Naive thymus-derived CD8-positive, alpha-beta T cell (primary cell): ENCODE data around the gene TRAT1. TPM values are rescaled to one million over a fixed set of nuclear protein-coding genes. Genes with fewer than 3 reads are reported as not detected.

Source experiments
- ATAC-seq, 2 donors: fragments of 150-1000 bp; cut with Tn5 transposase in 1 of 2; sonication (Bioruptor Pico), chemical (Tn5 transposase) in 1 of 2; 1 replicate in 1 of 2; 2 replicates in 1 of 2; pipeline ENCODE4 v1.10.0; 2021; ENCODE audit warnings: mild to moderate bottlenecking in 2 of 2, moderate library complexity in 2 of 2
- POLR2A ChIA-PET: fragments of 350-600 bp; sonication (Branson Sonifier 250); formaldehyde crosslinking; loops from one replicate; lab custom pipeline; 2021; ENCODE audit warnings: antibody characterized with exemption; lab: Charles Lee
- DNase-seq, 10 donors: peaks; one replicate each; pipeline versions ENCODE4 v3.0.0 to v3.0.0-alpha.2; 2020 to 2022
- H3K27ac Mint-ChIP-seq, 10 donors: one replicate each; pipeline ENCODE4 v1.8.0; 2020 to 2022; ENCODE audit warnings: mild to moderate bottlenecking in 10 of 10, mixed read lengths in 10 of 10, moderate library complexity in 4 of 10, inconsistent platforms in 1 of 10
- H3K27me3 Mint-ChIP-seq, 5 donors: one replicate each; pipeline ENCODE4 v1.8.0; 2021 to 2022; ENCODE audit warnings: mixed read lengths in 5 of 5
- H3K36me3 Mint-ChIP-seq, 3 donors: one replicate each; pipeline ENCODE4 v1.8.0; 2020 to 2022; ENCODE audit warnings: mixed read lengths in 3 of 3, mild to moderate bottlenecking in 2 of 3, inconsistent platforms in 1 of 3
- H3K4me1 Mint-ChIP-seq, 4 donors: one replicate each; pipeline ENCODE4 v1.8.0; 2021 to 2022; ENCODE audit warnings: mixed read lengths in 4 of 4
- H3K4me3 Mint-ChIP-seq, 10 donors: one replicate each; pipeline ENCODE4 v1.8.0; 2020 to 2022; ENCODE audit warnings: mild to moderate bottlenecking in 10 of 10, mixed read lengths in 10 of 10, moderate library complexity in 6 of 10, inconsistent platforms in 1 of 10
- H3K9me3 Mint-ChIP-seq, 9 donors: one replicate each; pipeline ENCODE4 v1.8.0; 2020 to 2022; ENCODE audit warnings: mixed read lengths in 9 of 9, mild to moderate bottlenecking in 3 of 9, inconsistent platforms in 1 of 9, moderate library complexity in 1 of 9
- polyA plus RNA-seq, 3 donors: library from polyadenylated mRNA; unstranded; fragments of 300-500 nt; fragmentation: Illumina TruSeq; gene quantifications; one replicate each; pipeline ENCODE4 v1.2.3, GENCODE V29; 2021
- total RNA-seq, 8 experiments: library from RNA in 2 of 8; stranded (reverse) in 2 of 8; gene quantifications; one replicate each; pipeline ENCODE4 v1.2.3 and lab custom pipeline; 2021 to 2026

Gene TRAT1
- total and polyA plus RNA-seq, 5 experiments from 2014 or later = 35.5 to 81.7 (median 55.3) TPM

DNA sequence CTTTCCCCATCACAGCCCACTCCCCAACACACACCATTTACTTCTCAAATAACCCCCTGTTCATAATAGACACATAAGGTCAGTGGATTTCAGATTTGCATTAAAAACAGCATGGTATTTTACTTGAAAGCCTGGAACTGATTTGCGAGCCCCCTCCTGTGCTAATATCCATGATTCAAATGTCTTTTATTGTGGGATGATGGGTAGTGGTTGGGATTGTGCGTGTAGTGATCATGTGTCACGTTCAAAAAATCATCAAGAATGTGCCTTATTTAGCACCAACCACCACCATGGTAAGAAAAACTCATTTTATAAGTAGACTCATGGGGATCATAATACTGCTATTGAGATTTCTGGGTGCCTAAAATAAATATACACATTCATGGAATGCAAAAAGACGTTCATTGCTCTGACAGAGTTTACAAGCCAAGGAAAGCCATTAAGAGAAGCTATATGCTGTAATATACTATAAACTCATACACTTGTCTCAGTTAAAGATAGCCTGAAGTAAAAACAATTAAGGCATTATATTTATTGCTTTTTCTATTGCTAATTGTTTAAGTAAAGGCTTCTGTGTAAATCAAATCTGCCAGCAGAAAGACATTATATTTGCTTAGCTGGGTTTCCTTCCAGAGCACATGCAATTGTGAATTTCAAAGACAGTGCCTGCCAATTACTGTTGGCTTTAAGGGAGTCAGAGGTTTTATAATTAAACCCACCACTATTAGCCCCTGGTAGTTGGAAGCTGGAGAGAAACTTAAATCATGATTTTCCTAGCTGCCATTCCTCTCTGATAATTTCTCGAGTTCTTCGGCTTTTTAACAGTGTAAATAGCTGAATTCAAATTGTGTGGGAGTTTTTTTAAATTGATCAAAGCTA lies 4.0 kb downstream of the TRAT1 start:
- Mint-ChIP-seq H3K9me3 (peaks cover 0 to 4% (median 0%) of the 10 kb centered on the region in 9 donors), H3K36me3 (peaks cover 5 to 12% (median 12%) of the 10 kb centered on the region in 3 donors), H3K27me3 (no peaks in the 10 kb centered on the region), H3K4me3 (peak overlapping the region; percentile 24 to 89 (median 77)), H3K4me1 (peaks cover 14 to 61% (median 57%) of the 10 kb centered on the region in 4 donors), H3K27ac (peak overlapping the region in 8 of 10 donors; percentile 44 to 97 (median 60))
- no peak for ATAC-seq
- POLR2A ChIA-PET = interaction anchor here (1.0 kb wide), 1 partner anchor 8 kb away, joined by 3 read pairs; no protein-coding TSS in a partner anchor
- no peak for DNase-seq

GRCh38 chr3:108830381-108830780 lies 7.8 kb downstream of the TRAT1 start:
- H3K4me1 Mint-ChIP-seq = peaks cover 22 to 89% (median 63%) of the 10 kb centered on the region in 4 donors
- peak overlapping the region in 2 of 10 donors; percentile 5 to 7 for H3K4me3 Mint-ChIP-seq
- peak overlapping the region in 6 of 10 donors; percentile 28 to 93 (median 74) for H3K27ac Mint-ChIP-seq
- POLR2A ChIA-PET = interaction anchor here (1.0 kb wide), 1 partner anchor 9 kb away, joined by 4 read pairs; no protein-coding TSS in a partner anchor
- no peaks in the 10 kb centered on the region for H3K27me3 Mint-ChIP-seq
- peaks cover 0 to 4% (median 0%) of the 10 kb centered on the region in 9 donors for H3K9me3 Mint-ChIP-seq
- no peak for DNase-seq
- no peak for ATAC-seq
- peaks cover 5 to 22% (median 18%) of the 10 kb centered on the region in 3 donors for H3K36me3 Mint-ChIP-seq

GRCh38 chr3:108830991-108831614 lies 8.5 kb downstream of the TRAT1 start:
- POLR2A ChIA-PET = interaction anchor here (0.7 kb wide), 1 partner anchor 10 kb away, joined by 3 read pairs; no protein-coding TSS in a partner anchor
- H3K36me3 Mint-ChIP-seq = peaks cover 5 to 22% (median 18%) of the 10 kb centered on the region in 3 donors

DNA sequence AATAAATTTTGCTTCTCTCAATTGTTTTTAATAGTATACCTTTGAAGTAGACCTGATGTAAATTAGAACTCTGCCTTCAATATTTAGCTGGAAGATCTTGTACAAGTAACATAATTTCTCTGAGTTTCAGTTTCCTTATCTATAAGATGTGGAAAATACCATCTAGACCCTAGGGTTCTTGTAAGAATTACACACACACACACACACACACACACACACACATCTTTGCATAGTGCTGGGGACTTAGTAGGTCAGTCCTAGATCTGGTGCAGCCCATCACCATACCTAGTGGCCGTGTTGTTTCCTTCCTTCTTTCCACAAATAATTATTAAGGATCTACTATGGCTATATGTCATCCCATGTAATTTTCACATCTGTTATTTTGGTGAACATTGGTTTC lies 11.0 kb downstream of the TRAT1 start:
- POLR2A ChIA-PET = interaction anchor here (1.2 to 1.4 kb wide), 2 partner anchors 9 to 244 kb away, joined by 5 to 6 read pairs; partner anchors contain the start of genes CIP2A and DZIP3
- DNase-seq (no peak), ATAC-seq (no peak)
- Mint-ChIP-seq H3K27me3 (no peaks in the 10 kb centered on the region), H3K4me3 (peak overlapping the region in 9 of 10 donors; percentile 31 to 90 (median 80)), H3K4me1 (peaks cover 25 to 88% (median 69%) of the 10 kb centered on the region in 4 donors), H3K9me3 (peaks cover 0 to 3% (median 0%) of the 10 kb centered on the region in 9 donors), H3K36me3 (peaks cover 5 to 24% (median 20%) of the 10 kb centered on the region in 3 donors), H3K27ac (peak overlapping the region in 9 of 10 donors; percentile 82 to 98 (median 93))

More at GRCh38 chr3:108830991-108831614, 8.5 kb downstream of the TRAT1 start:
- Mint-ChIP-seq H3K4me3 (peak overlapping the region in 4 of 10 donors; percentile 13 to 45 (median 29)), H3K27ac (peak overlapping the region in 8 of 10 donors; percentile 11 to 93 (median 72)), H3K4me1 (peaks cover 22 to 89% (median 65%) of the 10 kb centered on the region in 4 donors), H3K27me3 (no peaks in the 10 kb centered on the region), H3K9me3 (peaks cover 0 to 4% (median 0%) of the 10 kb centered on the region in 9 donors)
- ATAC-seq (no peak), DNase-seq (no peak)

DNA sequence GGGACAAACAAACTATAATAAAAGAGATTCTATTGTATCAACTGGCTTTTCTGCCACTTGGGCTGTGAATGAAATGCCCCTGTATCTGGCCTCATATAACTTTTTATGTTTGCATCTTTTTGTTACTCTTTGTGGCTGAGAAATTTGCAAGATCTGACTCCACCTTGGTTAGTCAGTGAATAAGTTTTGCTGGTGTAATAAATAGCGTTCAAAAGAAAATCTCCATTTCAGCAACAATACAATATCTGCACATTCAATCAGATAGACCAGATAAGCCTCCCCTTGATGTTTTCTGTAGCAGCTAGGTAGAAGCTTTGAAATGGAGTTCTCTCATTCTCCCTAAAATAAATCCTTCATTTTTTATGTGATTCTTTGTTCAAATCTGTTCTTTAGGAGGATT lies 12.0 kb downstream of the TRAT1 start:
- Mint-ChIP-seq H3K27me3 (no peaks in the 10 kb centered on the region), H3K36me3 (peaks cover 5 to 30% (median 20%) of the 10 kb centered on the region in 3 donors)
- peak; percentile 28 to 53 for ATAC-seq

GRCh38 chr3:108835101-108835500 lies 12.5 kb downstream of the TRAT1 start:
- ATAC-seq = peak; percentile 88 to 96
- Mint-ChIP-seq H3K4me3 (peak overlapping the region; percentile 49 to 90 (median 83)), H3K27ac (peak overlapping the region; percentile 82 to 98 (median 92)), H3K27me3 (no peaks in the 10 kb centered on the region), H3K9me3 (peaks cover 0 to 3% (median 0%) of the 10 kb centered on the region in 9 donors), H3K36me3 (peaks cover 7 to 29% (median 23%) of the 10 kb centered on the region in 3 donors), H3K4me1 (peaks cover 22 to 88% (median 66%) of the 10 kb centered on the region in 4 donors)
- POLR2A ChIA-PET = interaction anchor here (1.0 to 1.2 kb wide), 3 partner anchors 9 to 28 kb away, joined by 3 to 7 read pairs (median 4); no protein-coding TSS in a partner anchor
- DNase-seq = peak in 7 of 10 donors; percentile 10 to 74 (median 41)

More for the DNA sequence above, 12.0 kb downstream of the TRAT1 start:
- H3K4me3 Mint-ChIP-seq = peak overlapping the region; percentile 49 to 90 (median 83)
- DNase-seq = peak in 2 of 10 donors; percentile 24 to 27
- POLR2A ChIA-PET = interaction anchor here (1.0 to 1.4 kb wide), 3 partner anchors 8 to 244 kb away, joined by 3 to 7 read pairs (median 6); partner anchors contain the start of genes CIP2A and DZIP3
- peaks cover 0 to 3% (median 0%) of the 10 kb centered on the region in 9 donors for H3K9me3 Mint-ChIP-seq
- H3K27ac Mint-ChIP-seq = peak overlapping the region; percentile 67 to 98 (median 92)
- peaks cover 25 to 90% (median 69%) of the 10 kb centered on the region in 4 donors for H3K4me1 Mint-ChIP-seq

DNA sequence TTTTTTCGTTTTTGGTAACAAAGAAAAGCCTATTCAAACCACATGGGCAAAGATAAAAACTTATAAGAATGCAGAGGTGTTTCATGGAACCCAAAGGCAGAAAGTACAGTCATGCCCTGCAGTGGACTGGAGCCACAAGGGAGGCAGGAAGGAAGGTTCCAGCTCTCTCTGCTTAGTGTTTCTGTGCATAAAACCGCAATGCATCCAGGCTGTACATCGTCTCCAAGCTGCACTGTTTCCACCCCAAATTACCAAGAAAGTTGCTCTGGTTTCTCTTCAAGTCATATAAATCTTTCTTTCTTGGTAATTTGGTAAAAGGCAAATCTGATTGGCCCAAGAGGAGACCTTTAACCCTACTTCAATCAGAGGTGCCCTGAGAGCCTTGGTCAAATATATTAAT lies 15.8 kb downstream of the TRAT1 start:
- DNase-seq (no peak), ATAC-seq (no peak)

DNA sequence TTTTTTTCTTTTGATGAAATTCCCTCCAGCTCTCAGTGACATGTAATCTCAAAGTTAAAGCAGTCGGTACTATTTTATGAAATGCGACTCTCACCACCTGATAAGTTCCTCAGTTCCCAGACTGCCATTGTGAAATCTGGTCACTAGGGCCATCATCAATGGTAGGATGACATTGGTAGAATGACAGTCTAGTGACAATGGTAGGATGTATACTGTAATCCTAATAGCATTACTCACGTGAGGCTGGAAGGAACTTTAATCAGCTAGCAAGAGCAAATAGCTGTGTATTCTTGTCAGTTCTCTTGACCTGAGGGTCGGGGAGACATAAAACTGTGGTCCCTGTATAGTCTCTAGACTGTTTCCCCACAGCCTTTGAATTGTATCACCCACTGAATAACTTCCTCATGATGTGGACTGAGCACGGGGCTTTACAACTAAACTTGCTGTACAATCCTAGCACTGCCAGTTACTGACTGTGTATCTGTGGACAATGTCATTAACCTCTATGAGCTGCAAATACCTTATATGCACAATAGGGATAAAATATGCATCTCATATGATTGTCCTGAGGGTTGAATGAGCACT lies 23.2 kb downstream of the TRAT1 start:
- POLR2A ChIA-PET = no interaction called here

More for the DNA sequence above, 15.8 kb downstream of the TRAT1 start:
- H3K4me3 Mint-ChIP-seq = peak overlapping the region in 8 of 10 donors; percentile 33 to 70 (median 55)
- POLR2A ChIA-PET = no interaction called here
- no peaks in the 10 kb centered on the region for H3K9me3 Mint-ChIP-seq
- H3K27me3 Mint-ChIP-seq = no peaks in the 10 kb centered on the region
- H3K36me3 Mint-ChIP-seq = peaks cover 8 to 35% (median 13%) of the 10 kb centered on the region in 3 donors
- H3K27ac Mint-ChIP-seq = peak overlapping the region in 7 of 10 donors; percentile 32 to 93 (median 63)
- peaks cover 23 to 82% (median 64%) of the 10 kb centered on the region in 4 donors for H3K4me1 Mint-ChIP-seq

GRCh38 chr3:108847187-108847586 lies 24.6 kb downstream of the TRAT1 start:
- H3K4me3 Mint-ChIP-seq = no peak overlapping the region
- H3K27ac Mint-ChIP-seq = peak overlapping the region in 4 of 10 donors; percentile 15 to 68 (median 37)
- POLR2A ChIA-PET = no interaction called here
- H3K9me3 Mint-ChIP-seq = no peaks in the 10 kb centered on the region
- ATAC-seq (no peak), DNase-seq (no peak)
- no peaks in the 10 kb centered on the region for H3K27me3 Mint-ChIP-seq
- peaks cover 18 to 58% (median 30%) of the 10 kb centered on the region in 3 donors for H3K36me3 Mint-ChIP-seq
- peaks cover 11 to 46% (median 24%) of the 10 kb centered on the region in 4 donors for H3K4me1 Mint-ChIP-seq

More for the DNA sequence above, 23.2 kb downstream of the TRAT1 start:
- no peak overlapping the region for H3K4me3 Mint-ChIP-seq
- H3K9me3 Mint-ChIP-seq = no peaks in the 10 kb centered on the region
- peaks cover 10 to 50% (median 27%) of the 10 kb centered on the region in 3 donors for H3K36me3 Mint-ChIP-seq
- peak overlapping the region in 5 of 10 donors; percentile 8 to 80 (median 9) for H3K27ac Mint-ChIP-seq
- H3K4me1 Mint-ChIP-seq = peaks cover 8 to 57% (median 31%) of the 10 kb centered on the region in 4 donors
- DNase-seq (no peak), ATAC-seq (no peak)
- H3K27me3 Mint-ChIP-seq = no peaks in the 10 kb centered on the region

DNA sequence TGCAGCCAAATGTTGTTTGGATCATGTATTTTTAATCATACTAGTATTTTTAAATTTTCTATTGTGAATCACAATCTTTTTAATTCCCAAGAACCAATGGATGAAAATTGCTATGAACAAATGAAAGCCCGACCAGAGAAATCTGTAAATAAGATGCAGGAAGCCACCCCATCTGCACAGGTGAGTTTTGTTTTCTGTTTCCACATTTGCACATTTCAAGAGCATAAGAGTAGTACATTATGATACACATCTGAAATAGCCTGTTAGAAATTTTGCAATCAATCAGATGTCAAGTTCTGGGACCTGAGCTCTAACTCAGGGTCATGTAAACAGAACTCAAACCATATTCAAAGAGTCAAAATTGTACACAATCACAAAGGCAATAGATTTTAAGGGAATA lies 26.5 kb downstream of the TRAT1 start:
- H3K4me1 Mint-ChIP-seq = peaks cover 2 to 32% (median 14%) of the 10 kb centered on the region in 4 donors
- H3K9me3 Mint-ChIP-seq = no peaks in the 10 kb centered on the region

DNA sequence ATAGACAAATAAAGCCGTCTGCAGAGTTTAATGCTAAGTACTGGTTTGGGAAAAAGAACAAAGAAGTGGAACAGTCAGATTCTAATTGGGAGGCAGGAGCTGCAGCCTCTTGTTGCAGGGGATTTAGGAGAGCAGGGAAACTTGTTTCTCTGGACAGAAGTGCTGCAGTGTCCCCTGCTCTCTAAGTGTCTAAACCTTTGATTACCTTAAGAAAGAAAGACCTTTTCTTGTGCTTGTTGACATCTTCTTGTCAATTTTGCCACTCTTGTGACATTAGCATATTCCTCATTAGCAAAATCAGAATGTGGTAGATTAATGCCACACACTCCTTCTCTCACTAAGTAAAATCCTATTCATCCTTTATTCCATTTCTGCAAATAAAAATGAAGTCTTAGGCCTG lies 38.8 kb downstream of the TRAT1 start:
- Mint-ChIP-seq H3K4me1 (peaks cover 14 to 27% (median 22%) of the 10 kb centered on the region in 4 donors), H3K9me3 (peaks cover 0 to 20% (median 6%) of the 10 kb centered on the region in 9 donors), H3K27me3 (no peaks in the 10 kb centered on the region), H3K4me3 (no peak overlapping the region), H3K27ac (peak overlapping the region in 8 of 10 donors; percentile 0 to 85 (median 78)), H3K36me3 (peaks cover 32 to 42% (median 33%) of the 10 kb centered on the region in 3 donors)
- ATAC-seq (no peak), DNase-seq (no peak)
- POLR2A ChIA-PET = no interaction called here

More for the DNA sequence above, 26.5 kb downstream of the TRAT1 start:
- ATAC-seq (no peak), DNase-seq (no peak)
- Mint-ChIP-seq H3K27ac (peak overlapping the region in 4 of 10 donors; percentile 9 to 59 (median 36)), H3K27me3 (no peaks in the 10 kb centered on the region), H3K36me3 (peaks cover 17 to 61% (median 42%) of the 10 kb centered on the region in 3 donors), H3K4me3 (no peak overlapping the region)
- POLR2A ChIA-PET = no interaction called here
